Gastrocnemius medialis (tissue), 4 donors: ENCODE results near the gene DENND1A. TPM values are rescaled to one million over a fixed set of nuclear protein-coding genes. Genes with fewer than 3 reads are reported as not detected.
"Not testable (repeated sequence)": the region's sequence is repeated elsewhere in the genome, so short reads cannot be mapped to it uniquely, and the experiment has no call there.

Experiments
- ATAC-seq, 2 donors: fragments of 150-250 bp; one replicate each; pipeline ENCODE4 v1.9.1; 2016
- DNase-seq, 2 donors: peaks; one replicate each; pipeline ENCODE4 v3.0.0-alpha.2; 2019
- H3K27ac ChIP-seq, 4 donors: fragments of 200-600 bp; sonication (generic); 1 replicate in 1 of 4; 2 replicates in 3 of 4; pipeline ENCODE4 v1.5.1; 2016 to 2018; ENCODE audit warnings: mild to moderate bottlenecking in 2 of 4, moderate library complexity in 1 of 4
- H3K27me3 ChIP-seq, 3 donors: fragments of 200-600 bp; sonication (generic) in 2 of 3; 1 replicate in 1 of 3; 2 replicates in 2 of 3; pipeline versions ENCODE4 v1.5.1 to v1.6.0; 2016 to 2019; ENCODE audit warnings: mild to moderate bottlenecking in 1 of 3, moderate library complexity in 1 of 3
- H3K36me3 ChIP-seq, 2 donors: fragments of 200-600 bp; sonication (generic) in 1 of 2; one replicate each; pipeline ENCODE4 v1.5.1; 2017 to 2018
- H3K4me1 ChIP-seq, 2 donors: fragments of 200-600 bp; sonication (generic) in 1 of 2; one replicate each; pipeline ENCODE4 v1.5.1; 2016 to 2017; ENCODE audit warnings: mild to moderate bottlenecking in 2 of 2
- H3K4me3 ChIP-seq, 4 donors: fragments of 200-600 bp; sonication (generic) in 3 of 4; 1 replicate in 1 of 4; 2 replicates in 3 of 4; pipeline ENCODE4 v1.5.1; 2016 to 2019; ENCODE audit warnings: mild to moderate bottlenecking in 2 of 4
- H3K9me3 ChIP-seq, 3 donors: fragments of 200-600 bp; sonication (generic) in 2 of 3; 1 replicate in 1 of 3; 2 replicates in 2 of 3; pipeline ENCODE4 v1.5.1; 2016 to 2019
- POLR2A ChIP-seq, 2 donors: fragments of 450-650 bp; IDR thresholded peaks; one replicate each; pipeline ENCODE4 v1.6.1; 2017; ENCODE audit warnings: antibody characterized with exemption in 2 of 2, mild to moderate bottlenecking in 2 of 2, moderate library complexity in 2 of 2
- in situ Hi-C, 4 donors: fragments of 200-750 bp; cut with MboI; loops; one replicate each; pipeline versions ENCODE4 v1.15.0 to v1.8.0; 2017; ENCODE audit warnings: low sequenced_read_pairs in 4 of 4
- intact Hi-C: fragments of 100-400 bp; cut with DNase I; formaldehyde crosslinking; loops from one replicate; pipeline ENCODE4 v1.15.1; 2023; ENCODE audit warnings: low total_unique reads
- total RNA-seq, 4 donors: library from RNA; depleted of rRNA; stranded (reverse); fragments of >200 nt; gene quantifications; one replicate each; pipeline versions ENCODE4 v1.1.0 to v1.2.3, GENCODE V29; 2016
- TF ChIP-seq, protein P1 (sequence below), 5 experiments: fragments of 450-650 bp in 3 of 5; fragments of 200-600 bp in 2 of 5; sonication (generic) in 2 of 5; IDR thresholded peaks in 4 of 5; conservative IDR thresholded peaks in 1 of 5; 1 replicate in 4 of 5; 2 replicates in 1 of 5; pipeline ENCODE4 v1.5.1; 2016 to 2019; ENCODE audit warnings: antibody characterized with exemption in 5 of 5, mild to moderate bottlenecking in 3 of 5, moderate library complexity in 3 of 5

The DENND1A gene
- total RNA-seq, 4 donors from 2014 or later = 14.1 to 24.6 (median 16.4) TPM

DNA sequence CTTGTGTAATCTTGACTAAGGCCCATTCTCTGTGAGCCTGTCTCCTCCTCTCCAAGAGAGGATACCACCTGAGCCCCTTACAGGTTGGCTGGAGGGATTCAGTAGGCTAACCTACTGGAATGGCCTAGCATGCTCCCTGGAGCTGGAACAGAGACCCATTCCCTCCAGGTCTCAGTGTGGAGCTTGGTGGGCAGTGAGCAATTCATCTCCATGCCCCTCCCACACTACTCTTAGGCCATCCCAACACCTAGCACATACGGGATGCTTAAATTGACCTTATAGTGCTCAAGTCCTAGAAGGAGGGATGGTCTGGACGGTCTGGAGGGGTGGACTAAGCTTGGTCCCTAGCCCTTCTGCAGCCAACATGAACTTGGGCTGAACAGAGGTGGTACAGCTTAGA, 498.3 kb downstream of the DENND1A start:
- Histone ChIP-seq H3K36me3 (peaks cover 0 to 15% of the 10 kb centered on the region in 2 donors), H3K4me3 (no peak overlapping the region)
- TF ChIP-seq, protein P1, sequence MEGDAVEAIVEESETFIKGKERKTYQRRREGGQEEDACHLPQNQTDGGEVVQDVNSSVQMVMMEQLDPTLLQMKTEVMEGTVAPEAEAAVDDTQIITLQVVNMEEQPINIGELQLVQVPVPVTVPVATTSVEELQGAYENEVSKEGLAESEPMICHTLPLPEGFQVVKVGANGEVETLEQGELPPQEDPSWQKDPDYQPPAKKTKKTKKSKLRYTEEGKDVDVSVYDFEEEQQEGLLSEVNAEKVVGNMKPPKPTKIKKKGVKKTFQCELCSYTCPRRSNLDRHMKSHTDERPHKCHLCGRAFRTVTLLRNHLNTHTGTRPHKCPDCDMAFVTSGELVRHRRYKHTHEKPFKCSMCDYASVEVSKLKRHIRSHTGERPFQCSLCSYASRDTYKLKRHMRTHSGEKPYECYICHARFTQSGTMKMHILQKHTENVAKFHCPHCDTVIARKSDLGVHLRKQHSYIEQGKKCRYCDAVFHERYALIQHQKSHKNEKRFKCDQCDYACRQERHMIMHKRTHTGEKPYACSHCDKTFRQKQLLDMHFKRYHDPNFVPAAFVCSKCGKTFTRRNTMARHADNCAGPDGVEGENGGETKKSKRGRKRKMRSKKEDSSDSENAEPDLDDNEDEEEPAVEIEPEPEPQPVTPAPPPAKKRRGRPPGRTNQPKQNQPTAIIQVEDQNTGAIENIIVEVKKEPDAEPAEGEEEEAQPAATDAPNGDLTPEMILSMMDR (IDR thresholded peaks at IDR 0.05 in 4 of 5, conservative IDR thresholded peaks at IDR 0.05 in 1 of 5) = no peak
- no peak for TF ChIP-seq POLR2A (IDR thresholded peaks at IDR 0.05)

DNA sequence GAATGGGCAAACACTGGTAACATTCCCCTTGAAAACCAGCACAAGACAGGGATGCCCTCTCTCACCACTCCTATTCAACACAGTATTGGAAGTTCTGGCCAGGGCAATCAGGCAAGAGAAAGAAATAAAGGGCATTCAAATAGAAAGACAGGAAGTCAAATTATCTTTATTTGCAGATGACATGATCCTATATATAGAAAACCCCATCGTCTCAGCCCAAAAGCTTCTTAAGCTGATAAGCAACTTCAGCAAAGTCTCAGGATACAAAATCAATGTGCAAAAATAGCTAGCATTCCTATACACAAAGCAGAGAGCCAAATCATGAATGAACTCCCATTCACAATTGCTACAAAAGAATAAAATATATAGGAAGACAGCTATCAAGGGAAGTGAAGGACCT, 501.5 kb downstream of the DENND1A start:
- intact Hi-C loops, H3K9me3 ChIP-seq, H3K27me3 ChIP-seq, H3K4me1 ChIP-seq, in situ Hi-C loops, H3K4me3 ChIP-seq, DNase-seq, H3K27ac ChIP-seq, ATAC-seq: not testable (repeated sequence)
- H3K36me3 ChIP-seq = peaks cover 0 to 14% of the 10 kb centered on the region in 2 donors

More for the DNA sequence above, 498.3 kb downstream of the DENND1A start:
- no peak for ATAC-seq
- in situ Hi-C loops (no loop called here), intact Hi-C loops (no loop called here)
- Histone ChIP-seq H3K9me3 (no peaks in the 10 kb centered on the region), H3K27me3 (no peaks in the 10 kb centered on the region), H3K4me1 (no peaks in the 10 kb centered on the region), H3K27ac (no peak overlapping the region)
- no peak for DNase-seq

DNA sequence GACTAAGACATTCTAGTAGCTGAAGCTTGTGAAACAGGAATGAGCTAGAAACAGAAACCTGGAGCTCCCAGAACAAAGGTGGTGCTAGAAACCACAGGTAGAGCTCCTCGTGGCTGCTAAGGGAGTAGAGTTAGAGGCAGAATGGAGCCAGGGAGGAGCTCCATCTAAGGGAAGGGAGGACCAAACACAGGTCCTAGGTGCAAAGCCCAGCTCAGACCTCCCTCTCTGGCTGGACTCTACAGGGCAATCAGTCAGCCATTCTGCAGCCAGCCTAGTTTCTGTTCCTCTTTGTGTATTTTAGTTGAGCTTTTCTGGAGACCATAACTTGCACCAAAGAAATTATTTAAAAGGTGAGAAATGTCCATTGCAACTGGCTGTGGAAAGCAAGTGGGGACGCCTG, 503.5 kb downstream of the DENND1A start:
- peaks cover 0 to 14% of the 10 kb centered on the region in 2 donors for H3K36me3 ChIP-seq
- intact Hi-C loops = no loop called here
- no peak for TF ChIP-seq POLR2A (IDR thresholded peaks at IDR 0.05)
- TF ChIP-seq, protein P1 (IDR thresholded peaks at IDR 0.05 in 4 of 5, conservative IDR thresholded peaks at IDR 0.05 in 1 of 5) = no peak

DNA sequence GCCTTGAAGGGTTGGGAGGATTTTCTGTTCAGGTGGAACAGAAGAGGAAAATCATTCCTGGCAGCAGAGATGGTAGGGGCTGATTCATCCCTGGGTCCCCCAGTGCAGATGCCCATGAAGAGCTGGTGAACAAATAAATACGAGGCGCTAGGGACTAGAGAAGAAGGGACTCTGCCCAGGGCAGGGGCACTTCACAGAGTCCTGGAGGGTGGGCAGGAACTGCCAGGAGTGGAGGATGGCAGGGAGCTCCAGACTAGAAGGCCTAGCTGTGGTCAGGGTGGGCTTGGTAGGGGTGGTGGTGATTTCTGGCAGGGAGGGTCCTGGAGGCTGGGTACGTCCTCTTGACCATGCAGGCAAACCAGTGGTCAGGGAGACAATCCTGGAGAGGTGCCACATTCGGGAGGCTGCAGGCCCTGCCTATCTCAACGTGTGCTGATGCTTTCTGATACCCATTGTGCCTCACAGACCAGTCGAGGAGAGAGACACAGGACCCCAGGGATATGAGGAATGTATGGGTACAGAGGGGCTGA, 504.0 kb downstream of the DENND1A start:
- no peak for ATAC-seq
- no peaks in the 10 kb centered on the region for H3K4me1 ChIP-seq
- TF ChIP-seq, protein P1 (IDR thresholded peaks at IDR 0.05 in 4 of 5, conservative IDR thresholded peaks at IDR 0.05 in 1 of 5) = no peak
- no peak for TF ChIP-seq POLR2A (IDR thresholded peaks at IDR 0.05)
- no peaks in the 10 kb centered on the region for H3K27me3 ChIP-seq
- no peak overlapping the region for H3K27ac ChIP-seq
- H3K4me3 ChIP-seq = no peak overlapping the region
- peaks cover 0 to 14% of the 10 kb centered on the region in 2 donors for H3K36me3 ChIP-seq
- in situ Hi-C loops (no loop called here), intact Hi-C loops (no loop called here)
- no peak for DNase-seq
- H3K9me3 ChIP-seq = no peaks in the 10 kb centered on the region

More for the DNA sequence above, 503.5 kb downstream of the DENND1A start:
- no peak for ATAC-seq
- H3K27me3 ChIP-seq = no peaks in the 10 kb centered on the region
- no peak for DNase-seq
- no peaks in the 10 kb centered on the region for H3K9me3 ChIP-seq
- H3K27ac ChIP-seq = no peak overlapping the region
- no peaks in the 10 kb centered on the region for H3K4me1 ChIP-seq
- in situ Hi-C loops = no loop called here
- no peak overlapping the region for H3K4me3 ChIP-seq

DNA sequence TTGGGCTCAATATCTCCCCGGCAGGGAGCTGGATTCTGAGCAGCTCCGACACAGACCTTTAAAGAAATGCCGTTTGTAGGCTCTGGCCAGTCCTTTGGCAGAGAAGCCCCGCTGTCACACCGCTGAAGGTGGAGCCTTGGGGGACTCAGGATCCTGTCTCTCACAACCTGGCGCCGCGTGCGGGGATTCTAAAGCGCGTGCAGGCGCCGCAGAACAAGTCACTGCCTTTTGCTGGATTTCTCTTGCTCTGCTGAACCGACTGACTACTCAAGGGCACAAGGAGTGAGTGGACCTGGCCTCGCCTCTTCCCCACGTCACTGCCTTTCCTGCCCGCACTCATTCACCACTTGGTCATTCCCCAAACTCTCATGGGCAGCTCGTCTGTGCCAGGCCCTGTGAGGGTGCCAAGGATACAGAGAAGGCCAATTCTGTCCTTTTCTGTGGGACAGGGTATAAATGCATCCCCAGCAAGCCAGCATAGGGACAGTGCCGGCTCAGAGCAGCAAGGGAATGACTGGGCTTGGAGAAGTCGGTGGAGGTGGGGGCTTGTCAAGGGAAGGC, 504.6 kb downstream of the DENND1A start:
- Histone ChIP-seq H3K27ac (no peak overlapping the region), H3K4me3 (no peak overlapping the region), H3K9me3 (no peaks in the 10 kb centered on the region), H3K27me3 (no peaks in the 10 kb centered on the region), H3K4me1 (no peaks in the 10 kb centered on the region), H3K36me3 (peaks cover 0 to 9% of the 10 kb centered on the region in 2 donors)
- intact Hi-C loops (no loop called here), in situ Hi-C loops (no loop called here)
- DNase-seq (no peak), ATAC-seq (no peak)
- TF ChIP-seq, protein P1 (IDR thresholded peaks at IDR 0.05 in 4 of 5, conservative IDR thresholded peaks at IDR 0.05 in 1 of 5) = no peak
- no peak for TF ChIP-seq POLR2A (IDR thresholded peaks at IDR 0.05)
